HepG2 (cell line): Measurements from ENCODE around the gene RANBP3. TPM values are rescaled to one million over a fixed set of nuclear protein-coding genes. Genes with fewer than 3 reads are reported as not detected.

Experiments used
- CC2D1A ChIP-seq: sonication (generic); formaldehyde crosslinking; IDR thresholded peaks from 2 replicates; pipeline ENCODE4 v1.8.1; 2023; ENCODE audit warnings: mild to moderate bottlenecking, missing genetic modification reagents
- GATAD2A ChIP-seq: IDR thresholded peaks from 2 replicates; pipeline ENCODE4 v1.6.1; 2016
- HNRNPK ChIP-seq: fragments of 200-400 bp; formaldehyde crosslinking; IDR thresholded peaks from 2 replicates; pipeline ENCODE4 v1.6.1; 2018; ENCODE audit warnings: low read length, low read depth, moderate library complexity, mild to moderate bottlenecking; ENCODE audit not compliant: poor library complexity, severe bottlenecking
- MED13 ChIP-seq: sonication (generic); formaldehyde crosslinking; IDR thresholded peaks from 2 replicates; pipeline ENCODE4 v1.5.0; 2020; ENCODE audit warnings: missing genetic modification reagents
- MTA3 ChIP-seq: sonication (generic); formaldehyde crosslinking; IDR thresholded peaks from 2 replicates; pipeline ENCODE4 v1.4.0; 2020; ENCODE audit warnings: missing genetic modification reagents
- MYNN ChIP-seq: sonication (generic); formaldehyde crosslinking; IDR thresholded peaks from 2 replicates; pipeline ENCODE4 v1.4.0; 2020; ENCODE audit warnings: mild to moderate bottlenecking, low read depth, missing genetic modification reagents
- NFYC ChIP-seq: IDR thresholded peaks from 2 replicates; pipeline ENCODE4 v1.6.1; 2016; ENCODE audit warnings: missing genetic modification reagents, missing compliant biosample characterization
- NR1H2 ChIP-seq: sonication (generic); formaldehyde crosslinking; IDR thresholded peaks from 2 replicates; pipeline ENCODE4 v1.8.1; 2022; ENCODE audit warnings: low read depth, missing genetic modification reagents, borderline replicate concordance
- POLR2AphosphoS5 ChIP-seq: IDR thresholded peaks from 2 replicates; pipeline ENCODE4 v1.6.1; 2012; ENCODE audit warnings: low read depth, low read length
- RAD21 ChIP-seq: fragments of 450-650 bp; formaldehyde crosslinking; IDR thresholded peaks from 2 replicates; pipeline ENCODE4 v1.5.0; 2020; ENCODE audit warnings: mild to moderate bottlenecking
- RARA ChIP-seq: IDR thresholded peaks from 2 replicates; pipeline ENCODE4 v1.6.1; 2016; ENCODE audit warnings: missing genetic modification reagents, missing compliant biosample characterization
- RARG ChIP-seq: sonication (generic); formaldehyde crosslinking; IDR thresholded peaks from 2 replicates; pipeline ENCODE4 v1.4.0; 2020; ENCODE audit warnings: low read depth, mild to moderate bottlenecking, missing genetic modification reagents
- RCOR2 ChIP-seq: IDR thresholded peaks from 2 replicates; pipeline ENCODE4 v1.6.1; 2016; ENCODE audit warnings: missing biosample characterization, missing genetic modification reagents
- RXRA ChIP-seq: sonication (generic); formaldehyde crosslinking; IDR thresholded peaks from 2 replicates; pipeline ENCODE4 v1.5.1; 2020; ENCODE audit warnings: missing genetic modification reagents
- YY1 ChIP-seq: IDR thresholded peaks from 2 replicates; pipeline ENCODE4 v1.6.1; 2011; ENCODE audit warnings: low read length, low read depth, moderate library complexity, mild to moderate bottlenecking; ENCODE audit not compliant: insufficient read depth, insufficient replicate concordance
- ZBTB20 ChIP-seq: sonication (generic); formaldehyde crosslinking; IDR thresholded peaks from 2 replicates; pipeline ENCODE4 v1.8.1; 2023; ENCODE audit warnings: missing genetic modification reagents, low read depth, mild to moderate bottlenecking, borderline replicate concordance
- ZNF20 ChIP-seq: sonication (generic); formaldehyde crosslinking; IDR thresholded peaks from 2 replicates; pipeline ENCODE4 v1.4.0; 2020; ENCODE audit warnings: mild to moderate bottlenecking, moderate library complexity, missing genetic modification reagents
- ZNF441 ChIP-seq: sonication (generic); formaldehyde crosslinking; IDR thresholded peaks from 2 replicates; pipeline ENCODE4 v1.7.0; 2021; ENCODE audit warnings: missing genetic modification reagents, borderline replicate concordance
- ZNF468 ChIP-seq: sonication (generic); formaldehyde crosslinking; IDR thresholded peaks from 2 replicates; pipeline ENCODE4 v1.8.0; 2022; ENCODE audit warnings: mild to moderate bottlenecking, moderate library complexity, missing genetic modification reagents
- ZNF567 ChIP-seq: sonication (generic); formaldehyde crosslinking; IDR thresholded peaks from 2 replicates; pipeline ENCODE4 v1.8.1; 2023; ENCODE audit warnings: mild to moderate bottlenecking, missing genetic modification reagents, borderline replicate concordance
- ZNF570 ChIP-seq: sonication (generic); formaldehyde crosslinking; IDR thresholded peaks from 2 replicates; pipeline ENCODE4 v1.4.0; 2020; ENCODE audit warnings: mild to moderate bottlenecking, missing genetic modification reagents, borderline replicate concordance
- ZNF616 ChIP-seq: sonication (generic); formaldehyde crosslinking; IDR thresholded peaks from 2 replicates; pipeline ENCODE4 v1.5.0; 2020; ENCODE audit warnings: low read depth, mild to moderate bottlenecking, missing genetic modification reagents
- ZNF782 ChIP-seq: sonication (generic); formaldehyde crosslinking; IDR thresholded peaks from 2 replicates; pipeline ENCODE4 v1.4.0; 2020; ENCODE audit warnings: missing genetic modification reagents, mild to moderate bottlenecking, borderline replicate concordance
- polyA plus RNA-seq, 8 experiments: library from polyadenylated mRNA; depleted of rRNA in 3 of 8; stranded (reverse) in 7 of 8; unstranded in 1 of 8; fragments of >200 nt; fragmentation: Illumina TruSeq in 4 of 8; extraction: Trizol in 4 of 8; gene quantifications; 2 replicates each; pipeline versions ENCODE4 v1.2.1 to v1.2.3, GENCODE V29; 2011 to 2016; ENCODE audit warnings: low read depth in 4 of 8, missing spikeins in 1 of 8, mixed read lengths in 1 of 8; ENCODE audit not compliant: insufficient read depth in 1 of 8
- total RNA-seq, 5 experiments: library from RNA; depleted of rRNA; stranded (reverse); fragments of >200 nt; fragmentation: Illumina TruSeq; extraction: Trizol; gene quantifications; 2 replicates each; pipeline ENCODE4 v1.2.3, GENCODE V29; 2016; ENCODE audit warnings: low read depth in 1 of 5
- TF ChIP-seq, protein P1 (sequence below): sonication (generic); formaldehyde crosslinking; IDR thresholded peaks from 2 replicates; pipeline ENCODE4 v1.4.0; 2020; ENCODE audit warnings: missing genetic modification reagents
- TF ChIP-seq, protein P2 (sequence below): sonication (generic); formaldehyde crosslinking; IDR thresholded peaks from 2 replicates; pipeline ENCODE4 v1.5.1; 2020; ENCODE audit warnings: mild to moderate bottlenecking, missing genetic modification reagents, borderline replicate concordance

The RANBP3 gene
- total and polyA plus RNA-seq, 2 of the 13 experiments (the other 11 are each of a cell fraction or from before 2014, with no cell fraction given), result 39.5 to 149 TPM

DNA sequence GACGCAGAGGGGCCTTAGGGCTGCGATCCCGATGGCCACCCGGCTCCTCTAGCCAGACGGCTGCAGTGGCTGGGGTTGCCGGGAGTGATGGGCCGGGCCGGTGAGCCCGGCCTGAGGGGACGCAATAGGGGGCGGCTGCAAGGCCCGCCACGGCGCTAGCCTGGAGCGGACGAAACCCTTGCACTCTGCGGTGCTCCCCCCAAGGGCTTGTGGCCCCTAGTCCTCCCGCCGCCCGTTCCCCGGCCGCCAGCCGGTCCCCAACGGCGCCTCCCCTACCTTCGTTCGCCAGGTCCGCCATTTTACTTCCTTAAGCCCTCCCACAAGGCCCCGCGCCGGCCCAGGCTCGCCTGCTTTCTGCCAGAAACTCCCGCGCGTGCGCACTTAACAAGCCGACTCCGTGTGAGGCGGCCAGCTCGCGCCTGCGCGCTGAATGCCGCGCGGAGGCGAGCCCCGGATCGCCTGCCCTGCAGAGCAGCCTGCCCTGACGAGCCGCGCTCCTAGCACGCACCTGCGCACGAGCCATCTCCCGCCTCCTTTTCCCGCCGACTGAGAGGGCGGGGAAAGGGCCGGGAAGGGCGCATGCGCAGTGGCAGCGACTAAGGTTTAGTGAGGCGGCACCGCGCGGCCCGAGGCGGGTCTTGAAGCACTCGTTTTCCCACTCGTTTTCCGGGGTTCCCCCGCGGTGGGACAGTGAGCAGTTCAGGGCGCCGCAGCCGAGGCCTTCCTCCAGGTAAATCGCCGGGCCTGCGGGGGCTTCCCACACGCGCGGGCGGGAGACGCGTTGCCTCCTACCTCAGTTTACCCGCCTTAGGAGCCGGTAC is at the start of gene RANBP3 (continued):
- TF ChIP-seq NFYC (peak; percentile 81), RARA (CRISPR knock-in tag) (peak; percentile 88), RXRA (CRISPR knock-in tag) (peak; percentile 89), YY1 (peak; percentile 95), ZNF20 (CRISPR knock-in tag) (peak; percentile 97), CC2D1A (CRISPR knock-in tag) (peak; percentile 99), ZNF570 (peak; percentile 99), RARG (peak; percentile 98), MYNN (CRISPR knock-in tag) (peak; percentile 98; the same call in 1 of the 2 replicates), ZNF441 (CRISPR knock-in tag) (peak; percentile 99), HNRNPK (peak; percentile 39), ZBTB20 (CRISPR knock-in tag) (peak; percentile 100), MTA3 (CRISPR knock-in tag) (no peak), ZNF616 (CRISPR knock-in tag) (peak; percentile 100), NR1H2 (CRISPR knock-in tag) (peak; percentile 99), GATAD2A (CRISPR knock-in tag) (peak; percentile 59; the same call in 1 of the 2 replicates), MED13 (peak; percentile 99), POLR2AphosphoS5 (peak; percentile 67), ZNF567 (CRISPR knock-in tag) (peak; percentile 100), ZNF468 (CRISPR knock-in tag) (peak; percentile 100), RAD21 (CRISPR knock-in tag) (peak; percentile 9; the same call in 1 of the 2 replicates), RCOR2 (CRISPR knock-in tag) (peak; percentile 87; the same call in 1 of the 2 replicates), ZNF782 (CRISPR knock-in tag) (peak; percentile 100)
- TF ChIP-seq, protein P1, sequence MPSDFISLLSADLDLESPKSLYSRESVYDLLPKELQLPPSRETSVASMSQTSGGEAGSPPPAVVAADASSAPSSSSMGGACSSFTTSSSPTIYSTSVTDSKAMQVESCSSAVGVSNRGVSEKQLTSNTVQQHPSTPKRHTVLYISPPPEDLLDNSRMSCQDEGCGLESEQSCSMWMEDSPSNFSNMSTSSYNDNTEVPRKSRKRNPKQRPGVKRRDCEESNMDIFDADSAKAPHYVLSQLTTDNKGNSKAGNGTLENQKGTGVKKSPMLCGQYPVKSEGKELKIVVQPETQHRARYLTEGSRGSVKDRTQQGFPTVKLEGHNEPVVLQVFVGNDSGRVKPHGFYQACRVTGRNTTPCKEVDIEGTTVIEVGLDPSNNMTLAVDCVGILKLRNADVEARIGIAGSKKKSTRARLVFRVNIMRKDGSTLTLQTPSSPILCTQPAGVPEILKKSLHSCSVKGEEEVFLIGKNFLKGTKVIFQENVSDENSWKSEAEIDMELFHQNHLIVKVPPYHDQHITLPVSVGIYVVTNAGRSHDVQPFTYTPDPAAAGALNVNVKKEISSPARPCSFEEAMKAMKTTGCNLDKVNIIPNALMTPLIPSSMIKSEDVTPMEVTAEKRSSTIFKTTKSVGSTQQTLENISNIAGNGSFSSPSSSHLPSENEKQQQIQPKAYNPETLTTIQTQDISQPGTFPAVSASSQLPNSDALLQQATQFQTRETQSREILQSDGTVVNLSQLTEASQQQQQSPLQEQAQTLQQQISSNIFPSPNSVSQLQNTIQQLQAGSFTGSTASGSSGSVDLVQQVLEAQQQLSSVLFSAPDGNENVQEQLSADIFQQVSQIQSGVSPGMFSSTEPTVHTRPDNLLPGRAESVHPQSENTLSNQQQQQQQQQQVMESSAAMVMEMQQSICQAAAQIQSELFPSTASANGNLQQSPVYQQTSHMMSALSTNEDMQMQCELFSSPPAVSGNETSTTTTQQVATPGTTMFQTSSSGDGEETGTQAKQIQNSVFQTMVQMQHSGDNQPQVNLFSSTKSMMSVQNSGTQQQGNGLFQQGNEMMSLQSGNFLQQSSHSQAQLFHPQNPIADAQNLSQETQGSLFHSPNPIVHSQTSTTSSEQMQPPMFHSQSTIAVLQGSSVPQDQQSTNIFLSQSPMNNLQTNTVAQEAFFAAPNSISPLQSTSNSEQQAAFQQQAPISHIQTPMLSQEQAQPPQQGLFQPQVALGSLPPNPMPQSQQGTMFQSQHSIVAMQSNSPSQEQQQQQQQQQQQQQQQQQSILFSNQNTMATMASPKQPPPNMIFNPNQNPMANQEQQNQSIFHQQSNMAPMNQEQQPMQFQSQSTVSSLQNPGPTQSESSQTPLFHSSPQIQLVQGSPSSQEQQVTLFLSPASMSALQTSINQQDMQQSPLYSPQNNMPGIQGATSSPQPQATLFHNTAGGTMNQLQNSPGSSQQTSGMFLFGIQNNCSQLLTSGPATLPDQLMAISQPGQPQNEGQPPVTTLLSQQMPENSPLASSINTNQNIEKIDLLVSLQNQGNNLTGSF (CRISPR knock-in tag), result peak; percentile 100
- TF ChIP-seq, protein P2, sequence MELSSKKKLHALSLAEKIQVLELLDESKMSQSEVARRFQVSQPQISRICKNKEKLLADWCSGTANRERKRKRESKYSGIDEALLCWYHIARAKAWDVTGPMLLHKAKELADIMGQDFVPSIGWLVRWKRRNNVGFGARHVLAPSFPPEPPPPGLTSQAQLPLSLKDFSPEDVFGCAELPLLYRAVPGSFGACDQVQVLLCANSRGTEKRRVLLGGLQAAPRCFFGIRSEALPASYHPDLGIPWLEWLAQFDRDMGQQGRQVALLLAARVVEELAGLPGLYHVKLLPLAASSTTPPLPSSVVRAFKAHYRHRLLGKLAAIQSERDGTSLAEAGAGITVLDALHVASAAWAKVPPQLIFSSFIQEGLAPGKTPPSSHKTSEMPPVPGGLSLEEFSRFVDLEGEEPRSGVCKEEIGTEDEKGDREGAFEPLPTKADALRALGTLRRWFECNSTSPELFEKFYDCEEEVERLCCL (CRISPR knock-in tag), result peak; percentile 100
